HG03066 (cell line): Measurements from ENCODE around the gene NECAB2.

ENCODE experiments used
- ATAC-seq: cut with Tn5 transposase; IDR thresholded peaks from one replicate; pipeline ENCODE4 v1.9.1; 2021; ENCODE audit warnings: low read depth; ENCODE audit not compliant: unreplicated experiment

Gene NECAB2

DNA sequence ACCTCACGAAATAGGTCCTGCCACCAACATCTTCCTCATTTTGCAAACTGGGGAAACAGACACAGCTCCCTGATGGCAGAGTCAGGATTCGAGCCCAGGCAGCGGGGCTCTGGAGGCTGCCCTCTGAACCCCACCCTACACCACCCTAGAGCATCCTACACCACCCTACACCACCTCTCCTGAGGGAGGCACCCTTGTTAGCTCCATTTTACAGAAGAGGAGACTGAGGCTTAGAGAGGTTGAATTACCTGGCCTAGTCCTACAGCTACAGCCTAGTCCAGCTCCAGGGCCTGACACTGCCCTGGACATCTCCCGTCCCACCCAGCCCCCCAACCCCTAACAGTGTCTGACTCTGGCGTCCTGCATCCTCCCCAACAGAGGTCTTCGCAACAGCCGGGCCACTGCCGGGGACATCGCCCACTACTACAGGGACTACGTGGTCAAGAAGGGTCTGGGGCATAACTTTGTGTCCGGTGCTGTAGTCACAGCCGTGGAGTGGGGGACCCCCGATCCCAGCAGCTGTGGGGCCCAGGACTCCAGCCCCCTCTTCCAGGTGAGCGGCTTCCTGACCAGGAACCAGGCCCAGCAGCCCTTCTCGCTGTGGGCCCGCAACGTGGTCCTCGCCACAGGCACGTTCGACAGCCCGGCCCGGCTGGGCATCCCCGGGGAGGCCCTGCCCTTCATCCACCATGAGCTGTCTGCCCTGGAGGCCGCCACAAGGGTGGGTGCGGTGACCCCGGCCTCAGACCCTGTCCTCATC, 3.2 kb upstream of the NECAB2 start:
- ATAC-seq, result no peak

DNA sequence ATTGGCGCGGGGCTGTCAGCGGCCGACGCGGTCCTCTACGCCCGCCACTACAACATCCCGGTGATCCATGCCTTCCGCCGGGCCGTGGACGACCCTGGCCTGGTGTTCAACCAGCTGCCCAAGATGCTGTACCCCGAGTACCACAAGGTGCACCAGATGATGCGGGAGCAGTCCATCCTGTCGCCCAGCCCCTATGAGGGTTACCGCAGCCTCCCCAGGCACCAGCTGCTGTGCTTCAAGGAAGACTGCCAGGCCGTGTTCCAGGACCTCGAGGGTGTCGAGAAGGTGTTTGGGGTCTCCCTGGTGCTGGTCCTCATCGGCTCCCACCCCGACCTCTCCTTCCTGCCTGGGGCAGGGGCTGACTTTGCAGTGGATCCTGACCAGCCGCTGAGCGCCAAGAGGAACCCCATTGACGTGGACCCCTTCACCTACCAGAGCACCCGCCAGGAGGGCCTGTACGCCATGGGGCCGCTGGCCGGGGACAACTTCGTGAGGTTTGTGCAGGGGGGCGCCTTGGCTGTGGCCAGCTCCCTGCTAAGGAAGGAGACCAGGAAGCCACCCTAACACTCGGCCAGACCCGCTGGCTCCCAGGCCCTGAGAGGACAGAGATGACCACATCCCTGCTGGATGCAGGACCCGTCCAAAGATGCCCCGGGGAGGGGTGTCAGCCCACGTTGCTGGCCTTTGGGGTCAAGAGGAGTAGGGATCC, 2.4 kb upstream of the NECAB2 start:
- no peak for ATAC-seq

DNA sequence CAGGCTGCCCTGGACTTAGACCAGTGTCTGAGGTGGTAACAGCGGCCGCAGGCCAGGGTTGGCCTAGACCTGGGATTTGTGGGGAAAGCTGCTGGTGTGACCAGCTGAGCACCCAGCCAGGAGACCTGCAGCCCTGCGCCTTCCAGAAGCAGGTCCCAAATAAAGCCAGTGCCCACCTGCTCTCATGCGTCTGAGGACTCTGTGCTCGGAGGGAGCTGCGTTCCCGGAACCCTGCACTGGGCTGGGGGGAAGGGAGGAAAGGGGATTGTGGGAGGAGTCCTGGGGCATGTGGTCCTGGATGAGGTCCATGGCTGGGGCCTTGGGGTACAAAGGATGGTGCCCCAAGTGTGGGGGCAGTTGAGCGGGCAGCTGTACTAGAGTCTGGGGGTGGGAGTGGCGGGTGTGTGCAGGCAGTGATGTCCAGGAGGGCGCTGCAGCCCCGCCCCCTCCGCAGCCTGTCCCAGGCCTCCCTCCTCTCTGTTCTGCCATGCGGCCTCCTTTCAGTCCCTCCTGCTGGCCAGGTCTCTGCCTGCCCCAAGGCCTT, 1.8 kb upstream of the NECAB2 start:
- ATAC-seq, result no peak

DNA sequence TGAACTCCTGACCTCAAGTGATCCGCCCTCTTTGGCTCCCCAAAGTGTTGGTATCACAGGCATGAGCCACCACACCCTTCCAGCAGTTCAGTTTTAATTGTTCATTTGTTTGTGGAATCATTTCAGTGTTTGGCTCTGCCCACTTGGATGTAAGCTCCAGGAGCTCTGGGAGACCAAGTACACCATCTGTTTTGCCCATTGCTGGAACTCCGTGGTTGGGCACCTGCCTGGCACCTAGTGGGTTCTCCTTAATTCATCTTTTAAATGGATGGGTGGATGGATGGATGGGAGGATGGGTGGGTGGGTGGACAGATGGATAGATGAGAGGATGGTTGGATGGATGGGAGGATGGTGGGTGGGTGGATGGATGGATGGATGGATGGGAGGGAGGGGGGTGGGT, 953 bp upstream of the NECAB2 start:
- no peak for ATAC-seq

DNA sequence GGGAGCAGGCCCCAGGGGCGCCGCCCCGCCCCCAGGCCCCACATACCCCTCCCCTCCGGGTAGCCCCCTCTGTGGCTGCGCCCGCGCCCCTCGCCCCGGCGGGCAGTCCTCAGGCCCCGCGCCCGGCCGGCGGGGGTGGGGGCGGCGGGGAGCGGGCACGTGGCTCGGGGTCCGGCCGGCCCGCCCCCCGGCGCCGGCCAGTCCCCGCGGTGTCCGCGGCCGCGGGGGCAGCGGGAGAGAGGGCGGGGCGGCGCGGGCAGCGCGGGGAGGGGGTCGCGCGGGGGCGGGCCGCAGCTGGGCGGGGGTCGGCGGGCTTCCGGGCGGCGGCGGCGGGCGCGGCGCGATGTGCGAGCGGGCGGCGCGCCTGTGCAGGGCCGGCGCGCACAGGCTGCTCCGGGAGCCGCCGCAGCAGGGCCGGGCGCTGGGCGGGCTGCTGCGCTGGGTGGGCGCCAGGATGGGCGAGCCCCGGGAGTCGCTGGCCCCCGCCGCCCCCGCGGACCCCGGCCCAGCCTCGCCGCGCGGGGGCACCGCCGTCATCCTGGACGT, 335 bp downstream of the NECAB2 start:
- no peak for ATAC-seq

DNA sequence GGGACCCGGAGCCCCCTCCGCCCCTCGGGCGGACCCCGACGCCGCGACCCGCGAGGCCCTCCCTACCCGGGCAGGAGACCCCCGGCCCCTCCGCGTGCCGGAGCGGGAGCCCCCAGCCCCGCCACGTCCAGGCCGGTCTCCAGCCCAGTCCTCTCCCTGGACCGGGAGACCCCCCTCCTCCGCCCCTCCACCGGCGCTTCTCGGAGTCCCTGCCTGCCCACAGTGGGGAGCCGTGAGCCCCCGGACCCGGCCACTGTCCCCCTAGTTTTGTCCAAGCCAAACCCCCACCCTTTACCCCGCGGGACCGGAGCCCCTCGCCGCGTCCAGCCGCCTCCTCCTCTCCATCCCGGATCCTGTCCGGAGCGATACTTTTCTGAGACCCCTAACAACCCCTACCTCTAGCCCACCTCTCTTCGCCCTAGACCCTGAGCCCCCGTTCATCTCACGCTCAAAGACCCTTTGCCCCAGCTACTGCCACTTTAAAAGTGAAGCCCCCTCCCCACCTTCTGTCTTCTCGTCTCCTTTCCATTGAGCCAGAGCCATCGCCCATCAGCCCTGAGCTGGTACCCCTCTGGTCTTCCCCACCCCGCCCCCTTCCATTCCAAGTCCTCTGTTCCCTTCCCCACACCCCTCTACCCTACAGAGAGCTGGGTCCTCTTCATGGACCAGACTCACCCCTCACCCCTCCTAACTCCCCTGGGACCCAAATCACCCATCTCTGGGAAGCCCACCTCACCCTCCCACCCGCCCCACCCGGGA, 1.0 kb downstream of the NECAB2 start:
- no peak for ATAC-seq

DNA sequence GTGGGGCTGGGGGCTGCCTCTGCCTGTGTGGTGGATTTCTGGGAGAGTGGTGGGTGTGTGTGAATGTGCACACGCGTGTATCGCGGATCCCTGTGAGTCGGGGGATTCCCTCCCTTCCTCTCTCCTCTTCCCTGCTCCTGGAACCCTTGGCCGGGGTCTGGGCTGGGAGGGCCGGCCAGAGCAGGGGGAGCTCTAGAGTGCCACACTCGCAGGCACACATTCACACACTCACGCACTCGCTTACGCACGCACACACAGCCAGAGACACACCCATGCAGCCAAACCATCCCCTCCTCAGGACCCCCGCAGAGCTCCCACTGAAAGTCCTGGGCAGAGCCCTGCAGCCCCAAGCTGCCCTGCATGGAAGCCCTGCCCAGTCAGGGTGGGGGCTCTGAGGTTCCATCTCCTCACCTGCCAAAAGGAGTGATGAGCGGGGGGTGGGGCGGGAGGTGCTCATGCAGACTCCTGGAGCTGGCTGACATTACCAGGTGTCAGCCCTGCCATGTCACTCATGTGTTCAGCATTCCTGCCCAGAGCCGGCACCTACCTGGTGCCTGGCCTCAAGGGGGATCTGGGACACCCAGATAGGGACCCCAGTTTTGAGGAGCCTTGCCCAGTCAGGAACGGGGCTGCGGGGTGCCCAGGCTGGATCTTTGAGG, 1.9 kb downstream of the NECAB2 start:
- ATAC-seq, result no peak

DNA sequence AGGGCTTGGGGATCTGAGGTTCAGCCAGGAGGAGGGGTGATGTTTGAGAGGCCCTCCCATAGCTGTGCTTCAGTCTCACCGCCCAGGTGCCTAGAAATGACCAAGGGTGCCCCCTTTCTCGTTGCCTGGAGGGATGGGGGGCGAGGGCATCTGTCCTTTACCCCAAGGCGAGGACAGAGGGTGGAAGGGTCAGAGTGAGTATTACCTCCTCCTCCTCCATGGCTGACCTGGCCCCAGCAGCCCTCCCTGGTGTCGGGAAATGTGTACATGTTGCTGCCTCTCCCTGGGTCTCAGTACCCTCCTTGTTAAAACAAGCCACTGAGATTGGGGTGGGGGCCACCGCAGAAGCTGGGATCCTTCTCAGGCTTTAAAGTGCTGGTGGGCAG, 2.4 kb downstream of the NECAB2 start:
- no peak for ATAC-seq

DNA sequence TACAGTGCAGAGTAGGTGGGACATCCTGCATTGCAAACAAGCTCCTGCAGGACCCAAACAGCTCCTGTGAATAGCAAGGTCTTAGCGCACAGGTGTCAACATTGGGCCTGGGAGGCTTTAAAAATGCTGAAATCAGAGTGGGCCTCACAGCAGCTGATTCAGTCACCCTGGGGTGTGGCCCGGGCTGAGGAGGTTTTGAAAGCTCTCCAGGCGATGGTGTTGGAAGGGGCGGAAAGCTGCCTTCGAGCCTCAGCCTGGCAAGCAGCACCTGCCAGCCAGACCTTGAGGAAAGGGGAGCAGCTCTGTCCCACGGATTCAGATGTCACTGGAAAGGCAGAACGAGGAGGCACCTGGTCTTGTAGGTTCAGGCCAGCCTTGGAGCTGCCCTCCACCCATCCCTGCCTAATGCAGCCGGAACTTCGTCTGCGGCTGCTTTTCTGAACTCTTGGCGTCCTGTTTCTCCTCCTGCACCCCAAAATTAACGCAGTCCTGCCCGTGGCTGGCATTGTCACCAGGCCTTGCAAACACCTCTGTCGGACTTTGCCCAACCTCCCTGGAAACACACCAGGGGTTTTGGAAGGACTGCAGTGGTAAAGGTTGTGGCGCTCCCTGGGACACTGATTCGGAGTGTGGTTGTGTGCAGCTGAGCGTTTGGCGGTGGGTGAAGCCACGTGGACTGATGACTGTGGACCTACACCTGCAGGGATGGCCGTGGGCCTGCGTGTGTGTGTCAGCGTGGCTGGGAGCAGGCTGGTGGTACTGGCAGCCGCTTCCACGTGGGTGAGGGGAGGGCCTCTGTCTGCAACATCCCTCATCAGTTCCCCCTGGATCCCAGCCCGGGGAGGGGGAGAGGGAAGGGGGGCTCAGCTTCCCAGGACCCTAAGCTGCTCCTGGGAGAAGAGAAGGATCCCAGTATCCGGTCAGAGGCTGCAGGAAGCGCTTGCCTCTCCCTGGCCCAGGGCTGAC, 3.4 kb downstream of the NECAB2 start:
- ATAC-seq, result no peak

DNA sequence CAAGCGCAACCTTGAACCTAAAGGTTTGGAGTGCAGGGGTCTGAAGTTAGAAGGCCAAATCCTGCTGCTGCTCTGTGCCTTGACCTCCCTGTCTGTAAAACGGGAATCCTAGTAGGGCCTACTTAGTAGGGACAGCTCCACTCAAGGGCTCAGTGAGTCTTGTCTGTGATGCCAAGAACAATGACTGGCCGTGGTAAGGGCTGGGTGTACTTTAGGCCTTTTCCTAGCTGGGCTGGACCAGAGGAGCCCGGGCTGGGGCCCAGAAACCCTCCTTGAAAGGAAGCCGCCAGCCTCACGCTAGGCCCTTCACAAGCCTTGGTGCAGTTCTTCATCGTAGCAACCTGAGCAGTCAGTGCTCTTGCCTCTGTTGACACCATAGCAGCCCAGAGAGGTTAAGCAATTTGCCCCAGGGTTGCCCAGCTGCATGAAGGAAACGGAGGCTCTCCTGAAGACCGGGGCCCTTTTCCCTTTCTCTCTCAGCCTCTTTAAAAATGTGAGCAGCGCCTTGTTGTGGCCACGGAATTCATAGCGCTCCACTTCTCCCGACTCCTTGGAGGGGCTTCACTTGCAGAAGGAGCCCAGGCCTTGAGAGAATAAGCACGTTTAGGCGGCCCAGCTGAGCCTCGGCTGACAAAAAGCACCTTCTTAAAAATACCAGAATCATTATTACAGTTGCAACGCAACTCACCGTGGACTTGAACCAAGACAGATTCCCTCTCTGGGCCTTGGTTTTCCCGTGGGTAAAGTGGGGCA, 4.4 kb downstream of the NECAB2 start:
- ATAC-seq, result no peak

DNA sequence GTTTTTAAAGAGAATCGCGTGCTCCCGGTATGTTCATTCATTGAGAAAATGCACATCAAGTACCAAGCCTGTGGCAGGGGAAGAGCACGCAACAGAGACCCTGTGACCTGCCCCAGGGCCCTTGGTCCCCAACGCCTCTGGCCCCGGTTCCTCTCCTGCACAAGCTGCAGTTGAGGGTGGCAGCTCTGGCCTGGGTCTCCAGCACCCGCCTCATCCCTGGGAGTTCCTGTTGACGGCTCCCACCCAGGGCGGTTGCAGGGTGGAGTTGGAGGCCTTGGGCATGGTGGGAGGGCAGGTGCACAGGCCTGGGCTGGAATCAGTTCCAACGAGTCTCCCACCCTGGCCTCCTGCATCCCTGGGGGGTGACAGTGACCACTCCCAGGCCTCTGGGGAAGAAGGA, 5.0 kb downstream of the NECAB2 start:
- no peak for ATAC-seq

DNA sequence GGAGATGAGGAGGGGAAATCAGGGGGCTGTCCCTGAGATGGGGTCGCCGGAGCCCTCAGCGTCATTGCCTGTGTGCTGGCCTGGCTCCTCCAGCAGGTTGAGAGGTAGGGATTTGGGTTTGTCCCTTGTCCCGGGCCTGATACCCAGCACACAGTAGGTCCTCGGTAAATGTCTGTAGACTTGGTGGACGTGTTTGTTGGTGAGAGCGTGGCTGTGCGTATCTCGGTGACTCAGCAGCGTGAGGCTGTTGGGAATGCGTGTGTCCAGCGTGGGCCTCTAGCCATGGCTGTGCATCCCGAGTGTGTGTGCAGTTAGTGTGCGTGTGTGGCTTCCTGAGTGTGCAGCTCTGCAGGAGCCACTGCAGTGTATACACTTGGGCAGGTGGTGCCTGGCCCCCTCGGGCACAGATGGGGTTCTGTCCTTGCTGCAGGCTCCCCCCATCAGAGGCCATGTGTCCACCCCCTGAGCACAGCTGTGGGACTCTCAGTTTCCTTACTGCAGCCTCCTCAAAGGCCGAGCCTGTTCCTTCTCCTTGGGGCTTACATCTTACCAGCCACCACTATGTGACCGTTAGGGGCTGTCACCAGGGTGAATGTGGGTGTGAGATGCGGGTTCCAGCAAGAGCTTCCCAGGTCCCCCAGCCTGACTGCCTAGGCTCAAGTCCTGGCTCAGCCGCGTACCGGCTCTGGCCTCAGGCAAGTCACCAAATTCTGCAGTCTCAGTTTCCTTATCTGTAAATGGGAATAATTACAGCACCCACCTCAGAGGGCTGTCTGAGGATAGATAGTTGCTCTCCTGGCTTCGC, 5.7 kb downstream of the NECAB2 start:
- ATAC-seq, result no peak

DNA sequence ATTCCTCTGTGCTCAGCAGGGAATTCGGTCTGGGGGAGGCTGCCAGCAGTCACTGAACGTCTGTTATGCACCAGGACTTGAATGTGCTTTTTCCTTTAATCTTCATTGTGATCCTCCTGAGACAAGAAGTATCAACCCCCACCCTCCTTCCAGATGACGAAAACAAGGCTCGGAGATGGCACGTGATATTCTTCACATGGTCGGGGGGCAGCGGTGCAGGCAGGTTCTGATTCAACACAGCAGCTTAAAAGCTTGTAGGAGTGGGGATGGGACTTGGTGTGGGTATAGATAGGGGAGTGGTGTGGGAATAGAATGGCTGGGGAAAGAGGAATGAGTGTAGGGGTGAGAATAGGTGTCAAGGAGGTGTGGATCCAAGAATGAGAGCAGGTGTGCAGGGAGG, 6.4 kb downstream of the NECAB2 start:
- no peak for ATAC-seq

DNA sequence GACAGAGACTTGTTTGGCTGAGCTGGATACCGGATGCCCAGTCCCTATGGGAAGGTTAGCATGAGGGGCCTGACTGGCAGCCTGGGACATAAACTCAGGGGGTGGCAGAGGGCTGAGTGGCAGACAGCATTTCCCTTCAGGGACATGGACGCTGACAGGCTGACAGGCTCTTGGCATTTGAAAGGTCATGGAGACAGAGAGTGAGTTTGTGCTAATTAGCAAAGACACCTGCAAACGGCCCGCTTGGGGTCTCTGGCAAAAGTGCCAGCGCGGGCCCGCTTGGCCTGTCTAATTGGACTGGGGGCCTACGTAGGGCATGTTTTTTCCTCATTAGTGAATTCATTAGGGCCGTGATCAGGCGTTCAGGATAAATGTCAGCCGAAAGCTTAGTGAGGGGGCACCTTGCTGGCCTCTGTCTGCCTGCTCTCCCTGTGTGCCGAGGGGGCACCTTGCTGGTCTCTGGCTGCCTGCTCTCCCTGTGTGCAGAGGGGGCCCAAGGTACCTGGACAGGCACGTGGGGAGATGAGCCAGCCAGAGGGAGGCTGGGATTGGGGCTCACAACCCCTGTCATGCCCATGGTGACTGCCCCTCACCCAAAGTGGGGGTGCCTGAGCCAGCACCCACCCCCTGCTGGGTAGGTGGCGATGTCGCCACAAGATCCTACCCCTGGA, 7.7 kb downstream of the NECAB2 start:
- no peak for ATAC-seq

DNA sequence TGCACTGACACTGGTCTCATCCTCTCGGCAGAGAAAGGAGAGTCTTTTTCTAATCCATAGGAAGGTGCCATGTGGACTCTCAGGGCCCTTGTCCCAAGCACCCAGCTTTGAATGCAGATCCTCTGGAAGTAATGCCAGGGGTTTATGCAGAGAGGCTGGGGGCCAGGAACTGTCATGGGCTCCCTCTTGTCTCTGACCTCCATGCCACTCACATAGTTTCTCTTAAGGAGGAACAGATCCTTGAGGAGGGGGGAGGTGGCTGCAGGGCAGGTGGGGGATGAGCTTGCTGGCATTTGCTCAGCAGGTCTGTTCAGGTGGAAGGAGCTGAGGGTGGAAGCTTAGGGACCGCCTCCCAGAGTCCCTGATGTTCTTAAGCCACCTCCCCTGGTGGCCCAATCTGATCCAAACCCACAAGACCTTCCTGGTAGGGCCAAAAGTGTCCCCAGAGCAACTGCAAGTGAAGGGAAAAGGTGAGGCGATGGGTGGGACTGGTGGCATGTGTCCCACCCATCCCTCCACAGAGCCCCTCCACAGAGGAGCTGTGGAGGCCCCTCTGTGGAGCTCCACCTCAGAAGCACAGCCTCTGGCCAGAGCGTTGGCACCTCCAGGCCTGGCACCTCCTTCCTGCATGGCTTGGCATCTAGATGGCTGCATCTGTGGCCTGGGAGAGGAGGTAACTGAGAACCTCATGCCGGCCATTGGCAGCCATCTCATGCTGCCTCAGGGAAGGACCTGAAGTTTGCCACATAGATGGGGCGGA, 9.2 kb downstream of the NECAB2 start:
- ATAC-seq, result no peak

DNA sequence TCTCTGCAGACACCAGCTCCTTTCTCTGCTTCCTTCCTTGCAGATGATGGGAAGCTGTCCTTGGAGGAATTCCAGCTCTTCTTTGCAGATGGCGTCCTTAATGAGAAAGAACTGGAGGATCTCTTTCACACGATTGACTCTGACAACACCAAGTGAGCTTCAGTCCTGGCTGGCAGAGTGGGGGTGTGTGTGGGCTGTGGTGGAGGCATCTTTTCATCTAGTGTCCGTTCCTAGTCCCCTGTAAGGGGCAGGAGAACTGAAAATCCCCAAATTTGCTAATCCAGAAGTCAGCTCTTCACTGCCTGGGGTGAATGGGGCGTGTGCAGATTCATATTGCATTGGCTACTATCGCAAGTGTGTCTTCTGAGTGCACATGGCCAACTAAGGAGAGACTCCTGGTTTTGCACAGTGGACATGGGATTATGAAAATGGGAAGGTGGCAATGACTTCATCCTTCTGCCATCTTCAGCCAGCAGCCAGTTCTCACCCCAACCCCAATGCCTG, 10.4 kb downstream of the NECAB2 start:
- ATAC-seq, result no peak
